ENCODE data around the gene LAMA2.

Gene LAMA2

GRCh38 chr6:128929869-128930268 is 46.9 kb downstream of the LAMA2 start:
- TF ChIP-seq, protein P1, sequence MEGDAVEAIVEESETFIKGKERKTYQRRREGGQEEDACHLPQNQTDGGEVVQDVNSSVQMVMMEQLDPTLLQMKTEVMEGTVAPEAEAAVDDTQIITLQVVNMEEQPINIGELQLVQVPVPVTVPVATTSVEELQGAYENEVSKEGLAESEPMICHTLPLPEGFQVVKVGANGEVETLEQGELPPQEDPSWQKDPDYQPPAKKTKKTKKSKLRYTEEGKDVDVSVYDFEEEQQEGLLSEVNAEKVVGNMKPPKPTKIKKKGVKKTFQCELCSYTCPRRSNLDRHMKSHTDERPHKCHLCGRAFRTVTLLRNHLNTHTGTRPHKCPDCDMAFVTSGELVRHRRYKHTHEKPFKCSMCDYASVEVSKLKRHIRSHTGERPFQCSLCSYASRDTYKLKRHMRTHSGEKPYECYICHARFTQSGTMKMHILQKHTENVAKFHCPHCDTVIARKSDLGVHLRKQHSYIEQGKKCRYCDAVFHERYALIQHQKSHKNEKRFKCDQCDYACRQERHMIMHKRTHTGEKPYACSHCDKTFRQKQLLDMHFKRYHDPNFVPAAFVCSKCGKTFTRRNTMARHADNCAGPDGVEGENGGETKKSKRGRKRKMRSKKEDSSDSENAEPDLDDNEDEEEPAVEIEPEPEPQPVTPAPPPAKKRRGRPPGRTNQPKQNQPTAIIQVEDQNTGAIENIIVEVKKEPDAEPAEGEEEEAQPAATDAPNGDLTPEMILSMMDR (IDR thresholded peaks at IDR 0.05; ENCODE audit: insufficient read depth, low read depth, low read length, missing control alignments) = no peak
- no peak for DNase-seq (ENCODE audit: low read depth)
- no peak overlapping the region for H3K4me3 ChIP-seq (ENCODE audit: low read length)

GRCh38 chr6:128930321-128930720 is 47.4 kb downstream of the LAMA2 start:
- TF ChIP-seq, protein P1 (IDR thresholded peaks at IDR 0.05; ENCODE audit: insufficient read depth, low read depth, low read length, missing control alignments) = no peak

DNA sequence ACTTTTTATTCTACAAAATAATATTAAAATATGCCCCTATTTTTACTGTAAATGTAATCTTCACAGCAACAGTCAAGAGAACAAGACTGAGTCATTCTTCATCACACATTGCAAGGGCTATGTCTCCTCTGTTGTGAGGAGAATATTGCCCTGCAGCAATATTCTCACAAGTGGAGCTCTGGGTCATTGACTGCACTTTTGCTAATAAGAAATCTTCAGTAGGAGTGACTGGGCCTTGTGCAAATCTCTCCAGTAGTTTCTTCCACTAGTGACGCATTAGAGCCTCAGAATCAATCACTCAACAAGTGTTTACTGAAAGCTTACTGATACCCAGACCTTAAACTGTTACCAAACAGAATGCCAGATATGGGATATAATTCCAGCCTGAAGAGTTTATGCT is 49.1 kb downstream of the LAMA2 start:
- no peak overlapping the region for H3K4me3 ChIP-seq (ENCODE audit: low read length)
- TF ChIP-seq, protein P1 (IDR thresholded peaks at IDR 0.05; ENCODE audit: insufficient read depth, low read depth, low read length, missing control alignments) = no peak
- DNase-seq (ENCODE audit: low read depth) = peak; percentile 96

More at GRCh38 chr6:128930321-128930720, 47.4 kb downstream of the LAMA2 start:
- DNase-seq (ENCODE audit: low read depth) = no peak
- no peak overlapping the region for H3K4me3 ChIP-seq (ENCODE audit: low read length)

GRCh38 chr6:128950864-128951263 is 67.9 kb downstream of the LAMA2 start:
- no peak overlapping the region for H3K4me3 ChIP-seq (ENCODE audit: low read length)
- DNase-seq (ENCODE audit: low read depth) = no peak
- TF ChIP-seq, protein P1 (IDR thresholded peaks at IDR 0.05; ENCODE audit: insufficient read depth, low read depth, low read length, missing control alignments) = no peak

- H3K4me3 ChIP-seq (ENCODE audit: low read length) = no peak overlapping the region
- TF ChIP-seq, protein P1 (IDR thresholded peaks at IDR 0.05; ENCODE audit: insufficient read depth, low read depth, low read length, missing control alignments) = no peak
- no peak for DNase-seq (ENCODE audit: low read depth)
Observed at GRCh38 chr6:128952902-128953301, 70.0 kb downstream of the LAMA2 start.

DNA sequence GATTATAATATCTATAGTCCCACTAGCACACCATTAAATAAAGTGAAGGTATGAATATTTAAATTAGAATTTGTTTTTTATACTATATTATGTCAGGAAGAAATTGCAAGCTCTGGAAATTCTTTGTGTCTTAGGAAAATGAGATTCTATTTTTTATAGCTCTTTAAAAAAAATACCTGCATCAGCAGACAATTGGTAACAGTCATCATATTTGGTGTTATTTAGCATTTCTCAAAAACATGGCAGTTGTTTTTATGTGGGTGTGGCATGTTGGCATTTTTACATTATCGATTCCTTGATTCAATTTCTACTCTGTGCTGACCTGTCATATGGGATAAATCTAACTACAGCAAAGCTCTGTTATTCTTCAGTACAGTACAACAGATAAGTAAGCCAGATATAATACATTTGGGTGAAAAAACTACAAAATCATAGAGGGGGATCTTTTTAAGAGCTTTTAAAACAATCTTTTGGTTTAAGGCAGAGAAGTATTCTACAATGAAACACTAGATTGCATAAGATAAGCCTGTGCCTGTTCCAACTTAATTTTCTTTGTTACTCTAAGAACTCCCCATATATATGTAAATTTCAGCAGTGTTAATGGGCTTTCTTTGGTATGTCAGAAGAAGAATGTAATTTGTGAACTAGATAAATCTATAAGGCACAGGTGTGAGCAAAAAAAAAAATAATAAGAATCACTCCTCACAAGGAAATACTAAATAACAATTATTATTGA is 71.5 kb downstream of the LAMA2 start:
- TF ChIP-seq, protein P1 (IDR thresholded peaks at IDR 0.05; ENCODE audit: insufficient read depth, low read depth, low read length, missing control alignments) = no peak
- no peak overlapping the region for H3K4me3 ChIP-seq (ENCODE audit: low read length)
- no peak for DNase-seq (ENCODE audit: low read depth)

DNA sequence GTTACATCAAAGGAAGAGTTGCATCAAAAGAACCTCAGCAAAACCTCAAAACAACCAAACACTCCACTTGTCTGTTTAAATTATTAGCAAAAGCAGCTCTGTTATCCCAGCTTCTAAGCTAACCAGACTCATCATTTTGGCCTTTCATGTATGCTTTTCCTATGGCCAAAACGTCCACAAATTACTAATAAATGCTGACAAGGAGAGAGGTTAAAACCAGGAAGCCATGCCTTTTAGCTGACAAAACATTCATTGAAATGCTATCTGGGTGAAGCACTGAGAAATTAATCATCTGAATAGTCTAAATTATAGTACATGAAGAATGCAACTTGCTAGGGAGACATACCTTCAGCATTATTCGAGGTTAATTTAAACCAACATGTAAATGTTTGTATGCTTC is 80.6 kb downstream of the LAMA2 start:
- no peak for DNase-seq (ENCODE audit: low read depth)
- H3K4me3 ChIP-seq (ENCODE audit: low read length) = no peak overlapping the region
- TF ChIP-seq, protein P1 (IDR thresholded peaks at IDR 0.05; ENCODE audit: insufficient read depth, low read depth, low read length, missing control alignments) = no peak

All from epithelial cell of esophagus (primary cell).